ENCODE results near the gene GRID2IP.
A peak's percentile ranks its signal among the peaks of the same experiment; 100 is the strongest.

The GRID2IP gene

DNA sequence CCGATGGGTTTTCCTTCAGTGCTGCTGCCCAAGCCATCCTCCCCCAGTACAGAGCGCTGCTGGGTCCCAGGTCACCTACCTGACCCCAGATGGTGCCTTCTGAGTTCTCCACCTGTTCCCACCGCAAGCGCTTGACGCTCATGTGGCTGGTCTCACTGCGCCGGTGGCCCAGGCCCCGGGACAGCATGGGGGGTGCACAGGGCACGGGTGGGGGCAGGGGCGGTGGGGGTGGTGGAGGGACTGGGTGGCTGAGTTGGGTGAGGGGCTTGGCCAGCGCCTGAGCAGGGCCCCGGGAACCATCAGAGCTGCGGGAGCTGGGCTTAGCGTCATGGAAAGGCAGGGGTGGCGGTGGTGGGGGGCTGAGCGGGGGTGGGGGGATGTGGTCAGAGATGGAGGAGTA is 43.4 kb downstream of the GRID2IP start:
- no peaks in the 10 kb centered on the region for H3K36me3 ChIP-seq (ENCODE audit: control insufficient read depth in 2 of 2, insufficient read depth in 1 of 2, low read length in 2 of 2)
- TF ChIP-seq REPIN1 (tag by site-specific recombination; IDR thresholded peaks at IDR 0.05; ENCODE audit: low read depth), result no peak
- no peak for TF ChIP-seq ZEB2 (tag by site-specific recombination; IDR thresholded peaks at IDR 0.05)
- no peak for TF ChIP-seq KLF7 (tag by site-specific recombination; IDR thresholded peaks at IDR 0.05; ENCODE audit: borderline replicate concordance)
- TF ChIP-seq TRIM28 (IDR thresholded peaks at IDR 0.05; ENCODE audit: borderline replicate concordance, low read length), result no peak
- TF ChIP-seq ZNF596 (tag by site-specific recombination; IDR thresholded peaks at IDR 0.05), result no peak
- TF ChIP-seq ZNF23 (tag by site-specific recombination; IDR thresholded peaks at IDR 0.05; ENCODE audit: borderline replicate concordance), result no peak
- CTCF ChIA-PET, result no interaction called here
- H3K4me3 ChIP-seq (ENCODE audit: low read depth, low read length), result no peak overlapping the region
- POLR2A ChIA-PET, result no interaction called here
- H3K4me1 ChIP-seq (ENCODE audit: control insufficient read depth, insufficient read depth, low read length), result no peaks in the 10 kb centered on the region
- no peak overlapping the region for H3K27ac ChIP-seq (ENCODE audit: extremely low read depth, low read depth, low read length)
- no peaks in the 10 kb centered on the region for H3K9me3 ChIP-seq (ENCODE audit: control insufficient read depth, insufficient read depth, low read depth, low read length)

DNA sequence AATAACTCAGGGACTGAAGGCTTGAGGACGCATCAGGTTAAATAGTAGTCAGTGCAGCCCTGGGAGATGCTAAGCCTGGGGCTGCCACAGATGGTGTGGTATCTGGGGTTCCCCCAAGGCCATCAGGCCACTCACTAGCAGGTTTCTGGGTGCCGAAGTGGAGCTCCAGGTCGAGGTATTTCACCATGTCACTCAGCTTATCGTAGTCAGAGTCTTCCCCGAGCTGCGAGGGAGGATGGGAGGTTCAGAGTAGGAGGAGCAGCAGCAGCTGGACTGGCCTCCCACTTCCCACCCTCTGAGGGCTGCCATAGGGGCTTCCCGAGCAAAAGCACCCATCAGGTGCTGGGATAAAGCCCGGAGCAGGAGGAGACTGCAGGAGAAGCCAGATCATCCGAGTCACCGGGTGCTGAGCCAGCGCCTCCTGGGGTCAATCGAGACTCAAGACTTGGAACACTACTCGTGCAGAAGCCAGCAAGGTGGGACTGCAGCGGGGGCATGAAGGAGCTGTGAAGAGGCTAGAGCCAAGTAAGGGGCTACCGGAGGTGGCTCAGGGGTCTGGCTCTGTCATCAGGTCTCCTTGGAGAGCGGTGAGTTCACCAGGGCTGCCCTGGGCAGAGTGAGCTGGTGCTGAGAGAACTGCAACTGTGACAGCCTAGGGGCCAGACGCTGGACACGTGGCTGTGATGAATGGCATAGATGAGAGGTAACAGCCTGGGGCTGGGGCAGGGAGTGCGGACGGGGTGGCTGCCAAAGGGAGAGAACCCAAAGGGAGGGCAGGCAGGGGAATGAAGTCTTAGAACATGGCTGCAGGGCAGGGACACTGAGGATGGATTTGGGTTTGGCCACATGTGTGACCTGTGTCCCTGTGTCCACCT is 45.3 kb downstream of the GRID2IP start:
- Histone ChIP-seq H3K4me1 (ENCODE audit: control insufficient read depth, insufficient read depth, low read length) (no peaks in the 10 kb centered on the region), H3K27ac (ENCODE audit: extremely low read depth, low read depth, low read length) (no peak overlapping the region), H3K9me3 (ENCODE audit: control insufficient read depth, insufficient read depth, low read depth, low read length) (no peaks in the 10 kb centered on the region), H3K4me3 (ENCODE audit: low read depth, low read length) (no peak overlapping the region), H3K36me3 (ENCODE audit: control insufficient read depth in 2 of 2, insufficient read depth in 1 of 2, low read length in 2 of 2) (no peaks in the 10 kb centered on the region)
- ChIA-PET CTCF (interaction anchor here (0.6 kb wide), 1 partner anchor 154 kb away, joined by 3 read pairs; no protein-coding TSS in a partner anchor), POLR2A (interaction anchor here (0.5 kb wide), 1 partner anchor 69 kb away, joined by 6 read pairs; no protein-coding TSS in a partner anchor)
- no peak for TF ChIP-seq ZNF658 (tag by site-specific recombination; IDR thresholded peaks at IDR 0.05)
- TF ChIP-seq ZIC2 (tag by site-specific recombination; IDR thresholded peaks at IDR 0.05), result peak; percentile 38; the same call in 1 of the 2 replicates
- no peak for TF ChIP-seq MYNN (tag by site-specific recombination; IDR thresholded peaks at IDR 0.05; ENCODE audit: borderline replicate concordance)

DNA sequence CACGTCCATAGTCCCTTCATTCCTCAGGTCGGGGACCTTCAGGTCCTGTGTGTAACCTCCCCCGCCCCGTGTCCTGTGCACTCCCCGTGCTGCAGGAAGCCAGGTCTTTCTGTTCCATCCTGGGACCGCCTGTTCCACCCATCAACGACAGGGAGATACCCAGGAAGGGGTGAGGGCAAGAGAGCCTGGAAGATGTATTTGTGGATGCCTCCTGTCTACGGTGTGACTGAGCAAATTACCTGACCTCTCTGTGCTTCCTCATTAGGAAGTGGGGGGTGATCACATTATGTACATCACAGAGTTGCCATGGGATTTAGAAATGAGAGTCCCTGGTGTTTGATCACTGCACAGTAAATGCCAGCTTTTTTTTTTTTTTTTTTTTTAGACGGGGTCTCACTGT is 46.3 kb downstream of the GRID2IP start:
- ChIA-PET POLR2A (interaction anchor here (0.5 kb wide), 1 partner anchor 70 kb away, joined by 6 read pairs; no protein-coding TSS in a partner anchor), CTCF (no interaction called here)
- no peak overlapping the region for H3K27ac ChIP-seq (ENCODE audit: extremely low read depth, low read depth, low read length)
- no peaks in the 10 kb centered on the region for H3K9me3 ChIP-seq (ENCODE audit: control insufficient read depth, insufficient read depth, low read depth, low read length)
- no peak overlapping the region for H3K4me3 ChIP-seq (ENCODE audit: low read depth, low read length)
- H3K4me1 ChIP-seq (ENCODE audit: control insufficient read depth, insufficient read depth, low read length), result no peaks in the 10 kb centered on the region
- no peak for TF ChIP-seq KLF10 (tag by site-specific recombination; IDR thresholded peaks at IDR 0.05)
- TF ChIP-seq ZNF658 (tag by site-specific recombination; IDR thresholded peaks at IDR 0.05), result no peak
- TF ChIP-seq ZNF433 (tag by site-specific recombination; IDR thresholded peaks at IDR 0.05; ENCODE audit: low read depth), result no peak
- no peaks in the 10 kb centered on the region for H3K36me3 ChIP-seq (ENCODE audit: control insufficient read depth in 2 of 2, insufficient read depth in 1 of 2, low read length in 2 of 2)

DNA sequence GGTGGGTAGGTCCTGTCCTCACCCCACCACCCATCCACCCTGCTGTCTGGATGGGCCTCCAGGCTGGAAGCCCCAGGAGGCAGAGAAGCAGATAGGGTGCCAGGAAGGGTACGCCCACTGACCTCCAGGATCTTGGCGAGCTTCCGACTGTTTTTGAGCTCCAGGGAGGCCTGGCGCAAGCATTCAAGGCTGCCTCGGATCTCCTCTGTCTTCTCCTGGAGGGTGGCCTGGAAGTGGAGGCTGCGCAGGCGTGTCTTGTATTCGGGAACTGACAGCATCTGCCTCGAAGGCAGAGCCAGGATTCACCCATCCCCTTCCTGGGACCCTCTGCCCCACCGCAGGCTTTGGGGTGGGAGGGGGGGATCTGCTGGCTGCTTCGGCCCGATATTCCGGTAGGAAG is 48.4 kb downstream of the GRID2IP start:
- Histone ChIP-seq H3K9me3 (ENCODE audit: control insufficient read depth, insufficient read depth, low read depth, low read length) (no peaks in the 10 kb centered on the region), H3K27ac (ENCODE audit: extremely low read depth, low read depth, low read length) (no peak overlapping the region), H3K4me1 (ENCODE audit: control insufficient read depth, insufficient read depth, low read length) (no peaks in the 10 kb centered on the region), H3K36me3 (ENCODE audit: control insufficient read depth in 2 of 2, insufficient read depth in 1 of 2, low read length in 2 of 2) (no peaks in the 10 kb centered on the region), H3K4me3 (ENCODE audit: low read depth, low read length) (no peak overlapping the region)
- ChIA-PET CTCF (interaction anchor here (0.6 kb wide), 1 partner anchor 71 kb away, joined by 3 read pairs; no protein-coding TSS in a partner anchor), POLR2A (no interaction called here)
- no peak for TF ChIP-seq ZBTB20 (tag by site-specific recombination; IDR thresholded peaks at IDR 0.05)
- TF ChIP-seq, protein P1, sequence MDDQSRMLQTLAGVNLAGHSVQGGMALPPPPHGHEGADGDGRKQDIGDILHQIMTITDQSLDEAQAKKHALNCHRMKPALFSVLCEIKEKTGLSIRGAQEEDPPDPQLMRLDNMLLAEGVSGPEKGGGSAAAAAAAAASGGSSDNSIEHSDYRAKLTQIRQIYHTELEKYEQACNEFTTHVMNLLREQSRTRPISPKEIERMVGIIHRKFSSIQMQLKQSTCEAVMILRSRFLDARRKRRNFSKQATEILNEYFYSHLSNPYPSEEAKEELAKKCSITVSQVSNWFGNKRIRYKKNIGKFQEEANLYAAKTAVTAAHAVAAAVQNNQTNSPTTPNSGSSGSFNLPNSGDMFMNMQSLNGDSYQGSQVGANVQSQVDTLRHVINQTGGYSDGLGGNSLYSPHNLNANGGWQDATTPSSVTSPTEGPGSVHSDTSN (CRISPR knock-in tag; IDR thresholded peaks at IDR 0.05), result no peak

All from HEK293 (cell line).